GM12878 (cell line): ENCODE data around the gene NSD2. TPM values are rescaled to one million over a fixed set of nuclear protein-coding genes. Genes with fewer than 3 reads are reported as not detected.
A peak's percentile ranks its signal among the peaks of the same experiment; 100 is the strongest.

Experiments used
- ATAC-seq: fragments of 200-7000 bp; cut with Tn5 transposase; 3 replicates; pipeline ENCODE4 v1.9.1; 2020; ENCODE audit warnings: mild to moderate bottlenecking, moderate library complexity
- BruUV-seq: library from RNA; stranded (reverse); fragments of 400-500 nt; replicated peaks from 2 replicates; lab custom pipeline; 2021; lab: Mats Ljungman, UMichigan
- CTCF ChIA-PET: fragments of 300-600 bp; sonication (Branson Sonifier 250); formaldehyde crosslinking; extraction: SDS; loops from one replicate; lab custom pipeline; 2021; ENCODE audit warnings: inconsistent platforms; lab: Yijun Ruan, JAX
- POLR2A ChIA-PET: fragments of 350-600 bp; formaldehyde crosslinking; extraction: SDS; loops from one replicate; lab custom pipeline; 2021; ENCODE audit warnings: inconsistent platforms; lab: Charles Lee
- RAD21 ChIA-PET: fragments of 300-600 bp; sonication (Branson Sonifier 250); formaldehyde crosslinking; loops from one replicate; lab custom pipeline; 2023; ENCODE audit warnings: antibody characterized with exemption; ENCODE audit not compliant: unreplicated experiment; lab: Charles Lee
- SMC1A ChIA-PET: fragments of 300-600 bp; sonication (Branson Sonifier 250); formaldehyde crosslinking; loops from one replicate; lab custom pipeline; 2023; ENCODE audit not compliant: unreplicated experiment, uncharacterized antibody; lab: Charles Lee
- DNase-seq: peaks from one replicate; pipeline ENCODE4 v3.0.0-alpha.2; 2011; ENCODE audit warnings: low read depth, low spot score
- FAIRE-seq: peaks from 3 replicates; lab custom pipeline; 2011; peaks lifted over from hg19 to GRCh38; lab: Jason Lieb, UNC
- H2AFZ ChIP-seq: 2 replicates; pipeline ENCODE4 v1.6.0; 2011; ENCODE audit warnings: low read depth, low read length, control low read depth; ENCODE audit not compliant: control insufficient read depth
- H3K27ac ChIP-seq: 2 replicates; pipeline ENCODE4 v1.5.1; 2011; ENCODE audit warnings: control low read depth; ENCODE audit not compliant: control insufficient read depth, insufficient read depth
- H3K27me3 ChIP-seq, 2 experiments: replicated peaks in 1 of 2; 2 replicates each; pipeline versions ENCODE4 v1.6.0 to v1.6.1; 2011; ENCODE audit warnings: low read length in 1 of 2; ENCODE audit not compliant: control insufficient read depth in 2 of 2, insufficient read depth in 2 of 2
- H3K36me3 ChIP-seq, 2 experiments: 2 replicates each; pipeline ENCODE4 v1.5.1; 2011; ENCODE audit warnings: low read length in 1 of 2; ENCODE audit not compliant: control insufficient read depth in 2 of 2, insufficient read depth in 2 of 2
- H3K4me1 ChIP-seq: 2 replicates; pipeline ENCODE4 v1.6.1; 2011; ENCODE audit warnings: mild to moderate bottlenecking, low read length, moderate library complexity, mixed read lengths; ENCODE audit not compliant: control insufficient read depth, insufficient read depth
- H3K4me2 ChIP-seq: 2 replicates; pipeline ENCODE4 v1.6.0; 2011; ENCODE audit warnings: control low read depth; ENCODE audit not compliant: control insufficient read depth, insufficient read depth
- H3K4me3 ChIP-seq: fragments of 200-600 bp; sonication (generic); 2 replicates; pipeline ENCODE4 v1.5.1; 2016
- H3K79me2 ChIP-seq: 2 replicates; pipeline ENCODE4 v1.6.0; 2011; ENCODE audit warnings: low read length; ENCODE audit not compliant: control insufficient read depth, insufficient read depth
- H3K9ac ChIP-seq: 2 replicates; pipeline ENCODE4 v1.8.0; 2011; ENCODE audit warnings: low read length, control low read depth, mixed read lengths; ENCODE audit not compliant: control insufficient read depth, insufficient read depth
- H3K9me3 ChIP-seq: replicated peaks from 3 replicates; pipeline ENCODE4 v1.5.1; 2011; ENCODE audit warnings: mild to moderate bottlenecking, low read length; ENCODE audit not compliant: control insufficient read depth, insufficient read depth
- H4K20me1 ChIP-seq: 2 replicates; pipeline ENCODE4 v1.6.0; 2011; ENCODE audit not compliant: control insufficient read depth, insufficient read depth
- BACH1 ChIP-seq: fragments of 450-650 bp; IDR thresholded peaks from 2 replicates; pipeline ENCODE4 v1.6.1; 2017; ENCODE audit warnings: mild to moderate bottlenecking, borderline replicate concordance
- BHLHE40 ChIP-seq, 2 experiments: fragments of 450-650 bp in 1 of 2; IDR thresholded peaks; 2 replicates each; pipeline ENCODE4 v1.6.1; 2011 to 2017; ENCODE audit warnings: low read depth in 2 of 2, borderline replicate concordance in 1 of 2, improper control_type of control experiment in 1 of 2, low read length in 1 of 2, mild to moderate bottlenecking in 1 of 2
- CHD2 ChIP-seq: IDR thresholded peaks from 2 replicates; pipeline ENCODE4 v1.6.1; 2011; ENCODE audit warnings: low read depth, low read length, improper control_type of control experiment, borderline replicate concordance
- ETV6 ChIP-seq, 2 experiments: fragments of 450-650 bp in 1 of 2; IDR thresholded peaks in 1 of 2; conservative IDR thresholded peaks in 1 of 2; 2 replicates each; pipeline ENCODE4 v1.6.1; 2014; ENCODE audit warnings: antibody characterized with exemption in 1 of 2, borderline replicate concordance in 1 of 2, low read depth in 1 of 2, mild to moderate bottlenecking in 1 of 2, moderate library complexity in 1 of 2
- GATAD2B ChIP-seq: fragments of 450-650 bp; conservative IDR thresholded peaks from 2 replicates; pipeline ENCODE4 v1.6.1; 2017; ENCODE audit warnings: low read depth, mild to moderate bottlenecking, moderate library complexity
- IRF4 ChIP-seq: IDR thresholded peaks from 2 replicates; pipeline ENCODE4 v1.6.1; 2011; ENCODE audit warnings: low read depth, low read length
- MXI1 ChIP-seq: fragments of 150-350 bp; IDR thresholded peaks from 2 replicates; pipeline ENCODE4 v1.6.1; 2011; ENCODE audit warnings: low read depth, mild to moderate bottlenecking, inconsistent platforms, low read length, improper control_type of control experiment
- NFIC ChIP-seq: IDR thresholded peaks from 2 replicates; pipeline ENCODE4 v1.6.1; 2012; ENCODE audit warnings: low read depth, mild to moderate bottlenecking, inconsistent platforms, low read length, moderate library complexity
- POLR2A ChIP-seq: IDR thresholded peaks from 2 replicates; pipeline ENCODE4 v1.6.1; 2011; ENCODE audit warnings: low read depth, mild to moderate bottlenecking, low read length
- PRDM15 ChIP-seq: fragments of 450-650 bp; formaldehyde crosslinking; IDR thresholded peaks from 2 replicates; pipeline ENCODE4 v1.4.0; 2020; ENCODE audit warnings: mild to moderate bottlenecking, moderate library complexity
- SMAD5 ChIP-seq: IDR thresholded peaks from 2 replicates; pipeline ENCODE4 v1.6.1; 2016; ENCODE audit warnings: antibody characterized with exemption, low read depth
- SMARCA5 ChIP-seq: fragments of 450-650 bp; IDR thresholded peaks from 2 replicates; pipeline ENCODE4 v1.6.1; 2017; ENCODE audit warnings: mild to moderate bottlenecking
- ZNF217 ChIP-seq: fragments of 450-650 bp; IDR thresholded peaks from 2 replicates; pipeline ENCODE4 v1.6.1; 2017; ENCODE audit warnings: antibody characterized with exemption, mild to moderate bottlenecking
- ZNF274 ChIP-seq: IDR thresholded peaks from one replicate; pipeline ENCODE4 v1.8.0; 2011; ENCODE audit not compliant: insufficient read length, insufficient read depth
- WGBS: methylation state at CpG from one replicate; pipeline ENCODE4 v1.1.6; 2016; ENCODE audit warnings: low lambda C conversion rate; ENCODE audit not compliant: insufficient replicate concordance, insufficient coverage; ENCODE audit errors: missing lambda C conversion rate; 5-methylcytosine and 5-hydroxymethylcytosine counted together
- in situ Hi-C: fragments of 300-500 bp; cut with MboI; formaldehyde crosslinking; loops from 9 replicates; pipeline ENCODE4 v1.14.3; 2018; ENCODE audit warnings: mixed read lengths
- intact Hi-C: fragments of 100-400 bp; cut with micrococcal nuclease; formaldehyde crosslinking; loops from one replicate; pipeline ENCODE4 v1.14.2; 2022; ENCODE audit not compliant: unreplicated experiment
- polyA plus RNA-seq, 11 experiments: library from polyadenylated mRNA; depleted of rRNA in 4 of 11; unstranded in 6 of 11; stranded (reverse) in 5 of 11; fragments of >200 nt; fragmentation: Nextera tagmentation in 4 of 11; fragmentation: Illumina TruSeq in 1 of 11; extraction: Ambion mirVana in 4 of 11; extraction: Trizol in 1 of 11; gene quantifications; 1 replicate in 1 of 11; 2 replicates in 10 of 11; pipeline versions ENCODE4 v1.2.1 to v1.2.3, GENCODE V29; 2011 to 2016; ENCODE audit warnings: inconsistent platforms in 2 of 11, missing spikeins in 2 of 11, low read depth in 1 of 11
- total RNA-seq, 4 experiments: library from RNA; depleted of rRNA in 3 of 4; stranded (reverse); fragments of >200 nt in 3 of 4; fragmentation: Illumina TruSeq in 1 of 4; extraction: Trizol in 1 of 4; gene quantifications; 2 replicates each; pipeline versions ENCODE4 v1.2.1 to v1.2.3, GENCODE V29; 2013 to 2021

NSD2 gene
- total and polyA plus RNA-seq, 10 of the 15 experiments (the other 5 are each of a cell fraction or from before 2014, with no cell fraction given): 8.6 to 139 (median 67.2) TPM

- no peak for TF ChIP-seq PRDM15
- no peak for TF ChIP-seq SMARCA5
- peak; percentile 67; the same call in 1 of the 2 replicates for TF ChIP-seq POLR2A
- TF ChIP-seq ZNF274: no peak
- 0 out of 4 replicates have a peak, but pooled peaks of 1 of the 2 experiments have one; percentile 22 for TF ChIP-seq BHLHE40 (IDR thresholded peaks at IDR 0.05; ENCODE audit: borderline replicate concordance in 1 of 2, low read depth in 2 of 2, low read length in 1 of 2)
- TF ChIP-seq ZNF217: no peak
- 0 out of 2 replicates have a peak, but pooled peaks have one; percentile 39 for TF ChIP-seq SMAD5
- TF ChIP-seq BACH1: no peak
- TF ChIP-seq MXI1: 0 out of 2 replicates have a peak, but pooled peaks have one; percentile 20
Observed at GRCh38 chr4:1872870-1873269, 1.7 kb downstream of the NSD2 start (continued).

GRCh38 chr4:1873291-1873690 is 2.1 kb downstream of the NSD2 start:
- intact Hi-C loops: loop anchor here (2.0 to 10.0 kb wide), 3 partner anchors 26 to 542 kb away; partner anchors contain the start of genes CFAP99, SLBP and ZFYVE28
- FAIRE-seq: no peak
- TF ChIP-seq NFIC (peak; percentile 45; the same call in 1 of the 2 replicates), CHD2 (no peak), IRF4 (peak; percentile 43; the same call in 1 of the 2 replicates), GATAD2B (no peak), ETV6 (conservative IDR thresholded peaks at IDR 0.05 in 1 of 2, IDR thresholded peaks at IDR 0.05 in 1 of 2; ENCODE audit: borderline replicate concordance in 1 of 2, low read depth in 1 of 2) (0 out of 4 replicates have a peak, but pooled peaks of 1 of the 2 experiments have one; percentile 0)
- TF ChIP-seq, all 136 proteins: peak for 3
- ATAC-seq: peak; percentile 6; the same call in 2 of the 3 replicates
- H3K4me1 ChIP-seq: peaks cover 21% of the 10 kb centered on the region
- RAD21 ChIA-PET: interaction anchor here (0.8 to 1.5 kb wide), 3 partner anchors 19 to 136 kb away, joined by 3 to 4 read pairs (median 3); partner anchors contain the start of gene NELFA
- H2AFZ ChIP-seq: no peak overlapping the region
- POLR2A ChIA-PET: interaction anchor here (0.9 to 3.3 kb wide), 6 partner anchors 10 to 40 kb away, joined by 3 to 10 read pairs (median 5); partner anchors contain the start of gene LETM1
- H3K27ac ChIP-seq: peak overlapping the region; percentile 87
- in situ Hi-C loops: no loop called here
- H4K20me1 ChIP-seq: no peaks in the 10 kb centered on the region; the same call in none of the 2 replicates
- peaks cover 70% of the 10 kb centered on the region for H3K79me2 ChIP-seq
- no peaks in the 10 kb centered on the region for H3K27me3 ChIP-seq
- H3K36me3 ChIP-seq: peaks cover 0 to 2% of the 10 kb centered on the region in 2 experiments; a peak in 3 of 4 replicates
- CTCF ChIA-PET: interaction anchor here (0.8 to 2.3 kb wide), 4 partner anchors 13 to 181 kb away, joined by 3 to 17 read pairs (median 4); no protein-coding TSS in a partner anchor
- SMC1A ChIA-PET: interaction anchor here (1.4 to 2.1 kb wide), 3 partner anchors 9 to 39 kb away, joined by 5 to 17 read pairs (median 5); no protein-coding TSS in a partner anchor
- no peak for DNase-seq
- 2% methylated on average over 4 of the region's 4 CpGs for WGBS
- no peaks in the 10 kb centered on the region for H3K9me3 ChIP-seq
- H3K4me3 ChIP-seq: peak overlapping the region; percentile 74
- peak overlapping the region; percentile 88 for H3K9ac ChIP-seq
- H3K4me2 ChIP-seq: peak overlapping the region; percentile 46
- BruUV-seq: no TSS peak
